ENCODE measurements around the gene CPEB2. TPM values are rescaled to one million over a fixed set of nuclear protein-coding genes. Genes with fewer than 3 reads are reported as not detected.
A peak's percentile ranks its signal among the peaks of the same experiment; 100 is the strongest.

The CPEB2 gene
- total and polyA plus RNA-seq, 10 of the 15 experiments (the other 5 are each of a cell fraction or from before 2014, with no cell fraction given) = 0.73 to 8.3 (median 3.7) TPM

DNA sequence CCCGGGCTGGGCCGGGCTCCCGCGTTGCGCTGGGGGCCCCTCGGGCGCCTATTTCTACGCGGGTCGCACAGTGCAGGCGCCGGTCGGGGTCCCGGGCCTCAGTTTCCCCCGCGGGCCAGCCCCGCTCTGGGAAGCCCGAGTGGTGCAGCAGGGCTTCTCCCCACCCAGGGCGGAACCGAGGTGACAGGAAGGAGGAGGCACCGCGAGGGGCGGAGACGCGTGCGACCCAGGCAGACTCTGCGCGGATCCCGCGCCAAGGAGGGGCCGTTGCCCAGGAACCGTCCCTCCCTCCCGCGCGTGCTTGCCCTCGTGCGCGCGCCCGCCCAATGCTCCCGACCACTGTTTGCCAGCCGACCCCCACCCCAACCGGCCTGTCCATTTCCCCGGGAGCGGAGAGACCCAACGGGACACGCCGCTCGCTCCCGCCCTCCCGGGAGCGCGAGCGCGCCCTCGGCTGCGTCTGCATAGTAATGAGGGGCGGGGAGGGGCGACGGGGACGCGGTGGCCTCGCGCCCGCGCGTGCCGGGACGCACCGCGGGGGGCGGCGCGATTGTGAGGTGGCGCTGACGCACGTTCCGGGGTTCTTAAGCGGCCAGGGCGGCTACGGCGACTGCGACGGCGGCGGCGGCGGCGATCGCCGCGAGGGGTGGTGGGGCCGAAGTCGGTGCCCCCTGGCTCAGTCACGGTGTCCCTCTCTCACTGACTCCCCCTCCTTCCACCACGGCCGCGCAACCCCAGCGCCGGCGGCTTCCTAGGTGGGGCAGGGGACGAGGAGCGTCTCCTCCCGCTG, at the start of gene CPEB2 (continued):
- TF ChIP-seq ATF7 (IDR thresholded peaks at IDR 0.05; ENCODE audit: low read depth) (no peak), MYC (IDR thresholded peaks at IDR 0.05; ENCODE audit: insufficient read depth, insufficient read length, insufficient replicate concordance, low read length, severe bottlenecking) (peak; percentile 68), HCFC1 (IDR thresholded peaks at IDR 0.05; ENCODE audit: low read length) (0 out of 2 replicates have a peak, but pooled peaks have one; percentile 3), MXI1 (IDR thresholded peaks at IDR 0.05; ENCODE audit: low read depth, low read length) (peak; percentile 75; the same call in 1 of the 2 replicates), ESRRA (IDR thresholded peaks at IDR 0.05; ENCODE audit: low read length) (no peak), SMAD1 (IDR thresholded peaks at IDR 0.05; ENCODE audit: low read depth, partially characterized antibody) (no peak), HDAC6 (IDR thresholded peaks at IDR 0.05; ENCODE audit: unreplicated experiment) (no peak), ZNF622 (IDR thresholded peaks at IDR 0.05) (no peak), TAF1 (IDR thresholded peaks at IDR 0.05; ENCODE audit: borderline replicate concordance, low read depth, low read length) (peak; percentile 41; the same call in 1 of the 2 replicates), BHLHE40 (IDR thresholded peaks at IDR 0.05; ENCODE audit: borderline replicate concordance in 1 of 2, low read depth in 2 of 2, low read length in 1 of 2) (peak; percentile 90 to 98), NFXL1 (IDR thresholded peaks at IDR 0.05; ENCODE audit: borderline replicate concordance) (no peak), MTA2 (IDR thresholded peaks at IDR 0.05; ENCODE audit: low read depth) (no peak), YBX1 (IDR thresholded peaks at IDR 0.05) (no peak), ZNF217 (IDR thresholded peaks at IDR 0.05) (no peak), TARDBP (IDR thresholded peaks at IDR 0.05; ENCODE audit: borderline replicate concordance) (no peak), SREBF2 (IDR thresholded peaks at IDR 0.05; ENCODE audit: low read length) (no peak), SUPT20H (IDR thresholded peaks at IDR 0.05; ENCODE audit: borderline replicate concordance, control insufficient read depth, low read depth, low read length) (no peak), STAT3 (IDR thresholded peaks at IDR 0.05; ENCODE audit: low read depth, low read length) (no peak), DPF2 (IDR thresholded peaks at IDR 0.05) (peak; percentile 53)
- TF ChIP-seq, protein P1, sequence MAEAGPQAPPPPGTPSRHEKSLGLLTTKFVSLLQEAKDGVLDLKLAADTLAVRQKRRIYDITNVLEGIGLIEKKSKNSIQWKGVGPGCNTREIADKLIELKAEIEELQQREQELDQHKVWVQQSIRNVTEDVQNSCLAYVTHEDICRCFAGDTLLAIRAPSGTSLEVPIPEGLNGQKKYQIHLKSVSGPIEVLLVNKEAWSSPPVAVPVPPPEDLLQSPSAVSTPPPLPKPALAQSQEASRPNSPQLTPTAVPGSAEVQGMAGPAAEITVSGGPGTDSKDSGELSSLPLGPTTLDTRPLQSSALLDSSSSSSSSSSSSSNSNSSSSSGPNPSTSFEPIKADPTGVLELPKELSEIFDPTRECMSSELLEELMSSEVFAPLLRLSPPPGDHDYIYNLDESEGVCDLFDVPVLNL (IDR thresholded peaks at IDR 0.05; ENCODE audit: low read depth, low read length) = no peak
- TF ChIP-seq, protein P2, sequence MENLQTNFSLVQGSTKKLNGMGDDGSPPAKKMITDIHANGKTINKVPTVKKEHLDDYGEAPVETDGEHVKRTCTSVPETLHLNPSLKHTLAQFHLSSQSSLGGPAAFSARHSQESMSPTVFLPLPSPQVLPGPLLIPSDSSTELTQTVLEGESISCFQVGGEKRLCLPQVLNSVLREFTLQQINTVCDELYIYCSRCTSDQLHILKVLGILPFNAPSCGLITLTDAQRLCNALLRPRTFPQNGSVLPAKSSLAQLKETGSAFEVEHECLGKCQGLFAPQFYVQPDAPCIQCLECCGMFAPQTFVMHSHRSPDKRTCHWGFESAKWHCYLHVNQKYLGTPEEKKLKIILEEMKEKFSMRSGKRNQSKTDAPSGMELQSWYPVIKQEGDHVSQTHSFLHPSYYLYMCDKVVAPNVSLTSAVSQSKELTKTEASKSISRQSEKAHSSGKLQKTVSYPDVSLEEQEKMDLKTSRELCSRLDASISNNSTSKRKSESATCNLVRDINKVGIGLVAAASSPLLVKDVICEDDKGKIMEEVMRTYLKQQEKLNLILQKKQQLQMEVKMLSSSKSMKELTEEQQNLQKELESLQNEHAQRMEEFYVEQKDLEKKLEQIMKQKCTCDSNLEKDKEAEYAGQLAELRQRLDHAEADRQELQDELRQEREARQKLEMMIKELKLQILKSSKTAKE (IDR thresholded peaks at IDR 0.05; ENCODE audit: low read depth, poor library complexity, severe bottlenecking) = no peak
- TF ChIP-seq, protein P3, sequence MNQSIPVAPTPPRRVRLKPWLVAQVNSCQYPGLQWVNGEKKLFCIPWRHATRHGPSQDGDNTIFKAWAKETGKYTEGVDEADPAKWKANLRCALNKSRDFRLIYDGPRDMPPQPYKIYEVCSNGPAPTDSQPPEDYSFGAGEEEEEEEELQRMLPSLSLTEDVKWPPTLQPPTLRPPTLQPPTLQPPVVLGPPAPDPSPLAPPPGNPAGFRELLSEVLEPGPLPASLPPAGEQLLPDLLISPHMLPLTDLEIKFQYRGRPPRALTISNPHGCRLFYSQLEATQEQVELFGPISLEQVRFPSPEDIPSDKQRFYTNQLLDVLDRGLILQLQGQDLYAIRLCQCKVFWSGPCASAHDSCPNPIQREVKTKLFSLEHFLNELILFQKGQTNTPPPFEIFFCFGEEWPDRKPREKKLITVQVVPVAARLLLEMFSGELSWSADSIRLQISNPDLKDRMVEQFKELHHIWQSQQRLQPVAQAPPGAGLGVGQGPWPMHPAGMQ (IDR thresholded peaks at IDR 0.05; ENCODE audit: borderline replicate concordance) = no peak
- TF ChIP-seq, protein P4, sequence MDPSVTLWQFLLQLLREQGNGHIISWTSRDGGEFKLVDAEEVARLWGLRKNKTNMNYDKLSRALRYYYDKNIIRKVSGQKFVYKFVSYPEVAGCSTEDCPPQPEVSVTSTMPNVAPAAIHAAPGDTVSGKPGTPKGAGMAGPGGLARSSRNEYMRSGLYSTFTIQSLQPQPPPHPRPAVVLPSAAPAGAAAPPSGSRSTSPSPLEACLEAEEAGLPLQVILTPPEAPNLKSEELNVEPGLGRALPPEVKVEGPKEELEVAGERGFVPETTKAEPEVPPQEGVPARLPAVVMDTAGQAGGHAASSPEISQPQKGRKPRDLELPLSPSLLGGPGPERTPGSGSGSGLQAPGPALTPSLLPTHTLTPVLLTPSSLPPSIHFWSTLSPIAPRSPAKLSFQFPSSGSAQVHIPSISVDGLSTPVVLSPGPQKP (IDR thresholded peaks at IDR 0.05; ENCODE audit: low read depth, low read length) = 0 out of 2 replicates have a peak, but pooled peaks have one; percentile 11

Data from GM12878 (cell line).